MM.1S (cell line): Measurements from ENCODE around the gene POLR3C.

ENCODE experiments used
- DNase-seq: peaks from one replicate; pipeline ENCODE4 v3.0.0-alpha.2; 2015
- H2AFZ ChIP-seq: fragments of 300-600 bp; sonication (generic); 2 replicates; pipeline ENCODE4 v1.6.0; 2016; ENCODE audit warnings: antibody characterized with exemption, low read length
- H3F3A ChIP-seq: fragments of 300-600 bp; sonication (generic); 2 replicates; pipeline ENCODE4 v1.6.1; 2016; ENCODE audit warnings: mild to moderate bottlenecking, antibody characterized with exemption, low read length, moderate library complexity, mixed read lengths; ENCODE audit not compliant: insufficient read depth
- H3K27ac ChIP-seq: fragments of 300-600 bp; sonication (generic); 2 replicates; pipeline ENCODE4 v1.5.1; 2016; ENCODE audit warnings: mild to moderate bottlenecking, low read length
- H3K27me3 ChIP-seq: fragments of 300-600 bp; sonication (generic); replicated peaks from 2 replicates; pipeline ENCODE4 v1.6.0; 2016; ENCODE audit warnings: low read length; ENCODE audit not compliant: insufficient read depth
- H3K36me3 ChIP-seq: fragments of 300-600 bp; sonication (generic); replicated peaks from 2 replicates; pipeline ENCODE4 v1.6.1; 2016; ENCODE audit warnings: mild to moderate bottlenecking, low read length, mixed read lengths; ENCODE audit not compliant: insufficient read depth
- H3K4me1 ChIP-seq: fragments of 300-600 bp; sonication (generic); 2 replicates; pipeline ENCODE4 v1.6.1; 2016; ENCODE audit warnings: low read length, mixed read lengths
- H3K4me2 ChIP-seq: fragments of 300-600 bp; sonication (generic); 2 replicates; pipeline ENCODE4 v1.6.0; 2016; ENCODE audit warnings: low read depth, low read length
- H3K4me3 ChIP-seq: fragments of 300-600 bp; sonication (generic); 2 replicates; pipeline ENCODE4 v1.5.1; 2016; ENCODE audit warnings: low read length, mixed read lengths
- H3K79me2 ChIP-seq: fragments of 300-600 bp; sonication (generic); 2 replicates; pipeline ENCODE4 v1.6.1; 2016; ENCODE audit warnings: mixed run types, low read length, mixed read lengths
- H3K9ac ChIP-seq: fragments of 300-600 bp; sonication (generic); 2 replicates; pipeline ENCODE4 v1.6.1; 2016; ENCODE audit warnings: low read length, mixed read lengths
- H3K9me2 ChIP-seq: fragments of 300-600 bp; sonication (generic); replicated peaks from 2 replicates; pipeline ENCODE4 v1.6.1; 2016; ENCODE audit warnings: mild to moderate bottlenecking, low read length, mixed read lengths; ENCODE audit not compliant: insufficient read depth
- H3K9me3 ChIP-seq: fragments of 300-600 bp; sonication (generic); replicated peaks from 2 replicates; pipeline ENCODE4 v1.6.1; 2016; ENCODE audit warnings: mild to moderate bottlenecking, low read length, mixed read lengths; ENCODE audit not compliant: insufficient read depth
- H4K20me1 ChIP-seq: fragments of 300-600 bp; sonication (generic); 2 replicates; pipeline ENCODE4 v1.6.1; 2016; ENCODE audit warnings: mild to moderate bottlenecking, low read length, moderate library complexity, mixed read lengths; ENCODE audit not compliant: insufficient read depth
- EZH2 ChIP-seq: fragments of 300-600 bp; sonication (generic); optimal IDR thresholded peaks from 2 replicates; pipeline ENCODE3; 2017; ENCODE audit warnings: low read depth, mild to moderate bottlenecking, antibody characterized with exemption, low read length, mixed read lengths
- EZH2phosphoT487 ChIP-seq: fragments of 300-600 bp; sonication (generic); IDR thresholded peaks from 2 replicates; pipeline ENCODE4 v1.6.1; 2018; ENCODE audit warnings: antibody characterized with exemption, low read length
- TF ChIP-seq, protein P1 (sequence below): fragments of 300-600 bp; sonication (generic); IDR thresholded peaks from 2 replicates; pipeline ENCODE4 v1.5.1; 2016; ENCODE audit warnings: antibody characterized with exemption, low read length, mixed read lengths

Gene POLR3C

DNA sequence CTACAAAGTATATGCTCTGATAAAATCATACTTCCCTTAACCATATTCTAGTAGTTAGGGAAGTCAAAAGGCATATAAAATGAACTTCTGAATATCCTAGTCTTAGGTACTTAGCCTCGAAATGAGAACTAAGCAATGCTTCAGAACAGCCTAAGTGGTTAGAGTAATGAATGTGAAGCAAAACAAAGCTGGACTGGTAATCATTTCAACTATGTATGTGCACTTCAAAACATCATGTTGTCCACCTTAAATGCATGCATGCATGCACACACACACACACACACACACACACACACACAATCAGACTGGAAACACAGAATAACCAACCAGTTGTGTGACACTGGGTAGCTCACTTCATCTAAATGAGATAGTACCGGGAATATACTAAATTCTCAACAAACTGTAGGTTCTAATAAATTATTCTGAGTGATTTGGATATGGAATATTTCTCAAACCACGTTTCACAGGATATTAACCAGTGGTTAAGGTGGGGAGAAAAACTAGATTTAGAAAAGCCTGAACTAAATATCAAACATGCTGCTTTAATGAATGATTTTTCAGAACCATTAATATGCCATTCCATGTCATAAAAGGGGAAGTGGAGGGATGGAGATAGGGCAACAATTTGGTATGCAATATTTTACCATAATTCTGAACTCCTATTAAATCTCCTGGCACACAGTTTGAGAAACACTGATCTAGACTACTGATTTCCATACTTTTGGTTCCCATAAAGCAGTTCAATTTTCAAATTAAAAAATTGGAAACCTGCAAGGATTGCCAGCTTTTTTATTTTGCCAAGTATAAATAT, 19.6 kb upstream of the POLR3C start:
- Histone ChIP-seq H3K27me3 (no peaks in the 10 kb centered on the region), H3K27ac (no peak overlapping the region), H3K9me2 (no peaks in the 10 kb centered on the region), H3K4me2 (no peak overlapping the region), H3F3A (no peaks in the 10 kb centered on the region), H3K9me3 (no peaks in the 10 kb centered on the region), H2AFZ (no peak overlapping the region), H3K4me1 (no peaks in the 10 kb centered on the region), H3K36me3 (no peaks in the 10 kb centered on the region), H4K20me1 (no peaks in the 10 kb centered on the region), H3K79me2 (peaks cover 96% of the 10 kb centered on the region), H3K9ac (no peak overlapping the region), H3K4me3 (no peak overlapping the region)
- TF ChIP-seq EZH2 = no peak
- TF ChIP-seq, protein P1, sequence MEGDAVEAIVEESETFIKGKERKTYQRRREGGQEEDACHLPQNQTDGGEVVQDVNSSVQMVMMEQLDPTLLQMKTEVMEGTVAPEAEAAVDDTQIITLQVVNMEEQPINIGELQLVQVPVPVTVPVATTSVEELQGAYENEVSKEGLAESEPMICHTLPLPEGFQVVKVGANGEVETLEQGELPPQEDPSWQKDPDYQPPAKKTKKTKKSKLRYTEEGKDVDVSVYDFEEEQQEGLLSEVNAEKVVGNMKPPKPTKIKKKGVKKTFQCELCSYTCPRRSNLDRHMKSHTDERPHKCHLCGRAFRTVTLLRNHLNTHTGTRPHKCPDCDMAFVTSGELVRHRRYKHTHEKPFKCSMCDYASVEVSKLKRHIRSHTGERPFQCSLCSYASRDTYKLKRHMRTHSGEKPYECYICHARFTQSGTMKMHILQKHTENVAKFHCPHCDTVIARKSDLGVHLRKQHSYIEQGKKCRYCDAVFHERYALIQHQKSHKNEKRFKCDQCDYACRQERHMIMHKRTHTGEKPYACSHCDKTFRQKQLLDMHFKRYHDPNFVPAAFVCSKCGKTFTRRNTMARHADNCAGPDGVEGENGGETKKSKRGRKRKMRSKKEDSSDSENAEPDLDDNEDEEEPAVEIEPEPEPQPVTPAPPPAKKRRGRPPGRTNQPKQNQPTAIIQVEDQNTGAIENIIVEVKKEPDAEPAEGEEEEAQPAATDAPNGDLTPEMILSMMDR = no peak
- no peak for TF ChIP-seq EZH2phosphoT487
- DNase-seq = no peak

DNA sequence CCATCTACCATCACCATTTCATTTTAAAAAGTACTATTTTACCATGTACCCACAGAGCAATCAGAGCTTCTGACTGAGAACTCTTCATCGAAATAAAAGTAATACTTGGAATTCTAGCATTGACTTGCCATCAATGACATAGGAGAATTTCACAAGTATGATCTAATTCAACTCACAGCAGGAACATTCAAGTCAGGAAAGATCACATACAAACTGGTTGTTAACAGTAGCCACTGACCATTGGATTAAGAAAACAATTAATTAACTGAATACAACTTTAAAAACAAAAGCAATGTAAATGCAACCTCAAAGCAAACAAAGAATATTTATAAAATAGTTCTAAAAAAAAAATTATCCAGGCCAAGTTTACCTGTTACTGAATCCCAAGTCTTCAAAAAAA, 18.9 kb upstream of the POLR3C start:
- peaks cover 90% of the 10 kb centered on the region for H3K79me2 ChIP-seq
- no peak overlapping the region for H3K4me3 ChIP-seq
- H3K27me3 ChIP-seq = no peaks in the 10 kb centered on the region
- H3K4me1 ChIP-seq = no peaks in the 10 kb centered on the region
- H3F3A ChIP-seq = no peaks in the 10 kb centered on the region
- H3K36me3 ChIP-seq = no peaks in the 10 kb centered on the region
- no peak overlapping the region for H3K4me2 ChIP-seq
- no peaks in the 10 kb centered on the region for H3K9me2 ChIP-seq
- no peak for DNase-seq
- H3K9me3 ChIP-seq = no peaks in the 10 kb centered on the region
- H4K20me1 ChIP-seq = no peaks in the 10 kb centered on the region
- H2AFZ ChIP-seq = no peak overlapping the region
- H3K9ac ChIP-seq = no peak overlapping the region
- TF ChIP-seq EZH2phosphoT487 (no peak), EZH2 (no peak)
- TF ChIP-seq, protein P1 = no peak
- no peak overlapping the region for H3K27ac ChIP-seq

DNA sequence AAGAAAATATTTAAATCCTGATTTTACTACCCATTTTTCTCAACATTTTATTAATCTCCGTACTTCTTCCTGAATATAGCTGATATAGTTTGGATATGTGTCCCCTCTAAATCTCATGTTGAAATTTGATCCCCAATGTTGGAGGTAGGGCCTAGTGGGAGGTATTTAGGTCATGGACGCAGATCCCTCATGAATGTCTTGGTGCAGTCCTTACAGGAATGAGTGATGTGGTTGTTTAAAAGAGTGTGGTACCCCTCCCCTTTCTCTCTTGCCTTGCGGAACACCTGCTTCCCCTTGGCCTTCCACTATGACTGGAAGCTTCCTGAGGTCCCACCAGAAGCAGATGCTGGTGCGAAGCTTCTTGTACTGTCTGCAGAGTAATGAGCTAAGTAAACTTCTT, 17.6 kb upstream of the POLR3C start:
- Histone ChIP-seq H3F3A (no peaks in the 10 kb centered on the region), H3K79me2 (peaks cover 76% of the 10 kb centered on the region), H2AFZ (no peak overlapping the region), H3K36me3 (no peaks in the 10 kb centered on the region), H3K4me1 (no peaks in the 10 kb centered on the region), H3K9ac (no peak overlapping the region), H3K27me3 (no peaks in the 10 kb centered on the region), H3K27ac (no peak overlapping the region), H3K4me2 (no peak overlapping the region), H3K9me3 (no peaks in the 10 kb centered on the region), H3K9me2 (no peaks in the 10 kb centered on the region), H3K4me3 (no peak overlapping the region), H4K20me1 (no peaks in the 10 kb centered on the region)
- TF ChIP-seq, protein P1 = no peak
- TF ChIP-seq EZH2 (no peak), EZH2phosphoT487 (no peak)
- no peak for DNase-seq
